Activated T-helper 1 cell treated with anti-CD3 and anti-CD28 coated beads, Interleukin-12 subunit alpha, Interleukin-12 subunit beta, Interleukin-2, Interleukin-4 antibody, amounts not matched to agents 30 ng/mL and 10 ng/mL and 1 ng/mL, durations not matched to agents 14 hours and 24 hours and 36 hours (primary cell): ENCODE data around the gene WAC. TPM values are rescaled to one million over a fixed set of nuclear protein-coding genes. Genes with fewer than 3 reads are reported as not detected.
A peak's percentile ranks its signal among the peaks of the same experiment; 100 is the strongest.
"Not testable (repeated sequence)": the region's sequence is repeated elsewhere in the genome, so short reads cannot be mapped to it uniquely, and the experiment has no call there.

ENCODE experiments used
- DNase-seq: peaks from one replicate; pipeline ENCODE4 v3.0.0; 2021; ENCODE audit warnings: low spot score
- H3K27ac Mint-ChIP-seq: one replicate; pipeline ENCODE4 v1.8.0; 2021; ENCODE audit warnings: mild to moderate bottlenecking, mixed read lengths
- H3K27me3 Mint-ChIP-seq: one replicate; pipeline ENCODE4 v1.8.0; 2022; ENCODE audit warnings: mild to moderate bottlenecking, moderate library complexity, mixed read lengths; ENCODE audit not compliant: insufficient read depth
- H3K36me3 Mint-ChIP-seq: one replicate; pipeline ENCODE4 v1.8.0; 2021; ENCODE audit warnings: low read depth, mixed read lengths
- H3K4me1 Mint-ChIP-seq: one replicate; pipeline ENCODE4 v1.8.0; 2021; ENCODE audit warnings: low read depth, mixed read lengths
- H3K4me3 Mint-ChIP-seq: one replicate; pipeline ENCODE4 v1.8.0; 2021; ENCODE audit warnings: mild to moderate bottlenecking, moderate library complexity, mixed read lengths
- H3K9me3 Mint-ChIP-seq: one replicate; pipeline ENCODE4 v1.8.0; 2021; ENCODE audit warnings: mixed read lengths
- intact Hi-C: fragments of 100-400 bp; cut with micrococcal nuclease; formaldehyde crosslinking; loops from one replicate; pipeline ENCODE4 v1.15.1; 2024
- total RNA-seq: library from RNA; stranded (reverse); gene quantifications from 2 replicates; pipeline ENCODE4 v1.2.3, GENCODE V29; 2022

Gene WAC
- total RNA-seq, 1 donor from 2014 or later: 130 TPM

- Mint-ChIP-seq H3K27ac (no peak overlapping the region), H3K4me1 (peaks cover 39% of the 10 kb centered on the region)
Observed at GRCh38 chr10:28606568-28606967, 73.7 kb downstream of the WAC start.

GRCh38 chr10:28609636-28610035, 76.7 kb downstream of the WAC start:
- H3K9me3 Mint-ChIP-seq, H3K27ac Mint-ChIP-seq, H3K27me3 Mint-ChIP-seq, H3K4me3 Mint-ChIP-seq, DNase-seq: not testable (repeated sequence)
- peaks cover 45% of the 10 kb centered on the region for H3K4me1 Mint-ChIP-seq
- intact Hi-C loops: loop anchor here (5.0 kb wide), 2 partner anchors 77 to 177 kb away; partner anchors contain the start of gene WAC
- peaks cover 40% of the 10 kb centered on the region for H3K36me3 Mint-ChIP-seq

More at GRCh38 chr10:28606568-28606967, 73.7 kb downstream of the WAC start:
- intact Hi-C loops: loop anchor here (5.0 kb wide), 2 partner anchors 74 to 174 kb away; partner anchors contain the start of gene WAC
- Mint-ChIP-seq H3K4me3 (no peak overlapping the region), H3K9me3 (no peaks in the 10 kb centered on the region), H3K36me3 (peaks cover 27% of the 10 kb centered on the region), H3K27me3 (no peaks in the 10 kb centered on the region)
- DNase-seq: no peak

DNA sequence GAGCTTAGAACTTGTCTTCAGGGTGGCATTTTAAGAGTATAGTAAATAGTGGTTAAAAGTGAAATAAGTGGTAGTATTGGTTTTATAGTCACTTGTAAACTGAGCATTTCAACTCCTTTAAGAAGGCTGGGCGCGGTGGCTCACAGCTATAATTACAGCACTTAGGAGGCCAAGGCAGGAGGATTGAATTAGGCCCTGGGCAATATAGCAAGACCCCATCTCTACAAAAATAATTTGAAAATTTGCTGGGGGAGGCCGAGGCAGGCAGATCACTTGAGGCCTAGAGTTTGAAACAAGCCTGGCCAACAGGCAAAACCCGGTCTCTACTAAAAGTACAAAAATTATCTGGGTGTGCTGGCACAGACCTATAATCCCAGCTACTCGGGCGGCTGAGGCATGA, 80.0 kb downstream of the WAC start:
- intact Hi-C loops: no loop called here
- H3K27me3 Mint-ChIP-seq: no peaks in the 10 kb centered on the region
- no peak for DNase-seq

GRCh38 chr10:28616514-28616913, 83.6 kb downstream of the WAC start:
- no peaks in the 10 kb centered on the region for H3K27me3 Mint-ChIP-seq
- peaks cover 47% of the 10 kb centered on the region for H3K36me3 Mint-ChIP-seq
- no peaks in the 10 kb centered on the region for H3K9me3 Mint-ChIP-seq
- intact Hi-C loops: no loop called here
- no peak for DNase-seq
- no peak overlapping the region for H3K27ac Mint-ChIP-seq
- peaks cover 7% of the 10 kb centered on the region for H3K4me1 Mint-ChIP-seq
- H3K4me3 Mint-ChIP-seq: no peak overlapping the region

More for the DNA sequence above, 80.0 kb downstream of the WAC start:
- no peaks in the 10 kb centered on the region for H3K9me3 Mint-ChIP-seq
- no peak overlapping the region for H3K27ac Mint-ChIP-seq
- H3K4me3 Mint-ChIP-seq: no peak overlapping the region
- peaks cover 50% of the 10 kb centered on the region for H3K36me3 Mint-ChIP-seq
- peaks cover 20% of the 10 kb centered on the region for H3K4me1 Mint-ChIP-seq

GRCh38 chr10:28619455-28619854, 86.5 kb downstream of the WAC start:
- H3K4me1 Mint-ChIP-seq: no peaks in the 10 kb centered on the region
- H3K27me3 Mint-ChIP-seq: no peaks in the 10 kb centered on the region
- no peaks in the 10 kb centered on the region for H3K9me3 Mint-ChIP-seq
- no peak for DNase-seq
- intact Hi-C loops: loop anchor here (2.0 kb wide), 1 partner anchor 17 kb away; no protein-coding TSS in a partner anchor
- peaks cover 36% of the 10 kb centered on the region for H3K36me3 Mint-ChIP-seq
- no peak overlapping the region for H3K4me3 Mint-ChIP-seq
- no peak overlapping the region for H3K27ac Mint-ChIP-seq

- Mint-ChIP-seq H3K4me3 (no peak overlapping the region), H3K4me1 (no peaks in the 10 kb centered on the region), H3K36me3 (peaks cover 31% of the 10 kb centered on the region), H3K27ac (no peak overlapping the region), H3K27me3 (no peaks in the 10 kb centered on the region), H3K9me3 (no peaks in the 10 kb centered on the region)
- intact Hi-C loops: no loop called here
- no peak for DNase-seq
Observed at GRCh38 chr10:28620251-28620650, 87.3 kb downstream of the WAC start.

DNA sequence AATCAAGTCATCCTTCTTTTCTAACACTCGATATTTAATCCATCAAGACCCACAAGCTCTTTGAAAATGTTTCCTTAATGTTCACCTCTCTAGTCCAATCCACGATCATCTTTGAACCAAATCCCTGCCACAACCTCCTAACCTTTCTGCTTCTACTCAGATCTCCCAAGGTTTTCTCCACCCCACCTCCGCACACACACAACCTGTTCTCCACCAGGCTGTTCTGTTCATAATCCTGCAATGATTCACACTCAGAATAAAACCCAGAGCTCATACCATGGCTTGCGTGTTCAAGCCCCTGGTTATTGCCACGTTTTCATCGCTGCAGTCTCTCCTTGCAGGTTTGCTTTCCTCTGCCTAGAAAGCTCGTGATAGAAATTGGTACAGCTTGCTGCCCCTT, 90.6 kb downstream of the WAC start:
- Mint-ChIP-seq H3K27me3 (peaks cover 10% of the 10 kb centered on the region), H3K4me1 (peaks cover 5% of the 10 kb centered on the region), H3K36me3 (peaks cover 23% of the 10 kb centered on the region), H3K4me3 (no peak overlapping the region), H3K9me3 (no peaks in the 10 kb centered on the region), H3K27ac (no peak overlapping the region)
- intact Hi-C loops: no loop called here
- DNase-seq: no peak

DNA sequence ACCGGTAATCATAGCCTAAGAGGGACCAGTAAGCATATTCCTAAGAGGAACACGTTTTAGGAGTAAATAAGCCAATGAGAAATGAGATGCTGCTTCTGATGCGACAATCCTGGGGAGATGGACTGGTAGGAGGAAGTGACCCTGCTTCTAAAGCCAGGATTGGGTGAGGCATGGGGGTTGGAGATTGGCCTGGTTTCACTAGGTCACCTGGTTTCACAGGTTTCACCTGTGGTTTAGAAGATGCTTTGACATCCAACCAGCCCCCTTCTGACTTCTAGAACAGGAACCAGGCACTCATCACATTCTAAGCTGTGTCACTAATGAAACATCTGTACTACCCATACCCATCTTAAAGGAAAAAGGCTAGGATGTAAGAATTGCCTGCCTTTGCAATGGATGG, 91.4 kb downstream of the WAC start:
- H3K27me3 Mint-ChIP-seq: peaks cover 12% of the 10 kb centered on the region
- no peak overlapping the region for H3K4me3 Mint-ChIP-seq
- no peaks in the 10 kb centered on the region for H3K9me3 Mint-ChIP-seq
- peaks cover 5% of the 10 kb centered on the region for H3K4me1 Mint-ChIP-seq
- DNase-seq: no peak
- no peak overlapping the region for H3K27ac Mint-ChIP-seq
- H3K36me3 Mint-ChIP-seq: peaks cover 19% of the 10 kb centered on the region
- intact Hi-C loops: no loop called here

GRCh38 chr10:28627102-28627501, 94.2 kb downstream of the WAC start:
- no peak overlapping the region for H3K4me3 Mint-ChIP-seq
- peaks cover 8% of the 10 kb centered on the region for H3K36me3 Mint-ChIP-seq
- no peaks in the 10 kb centered on the region for H3K9me3 Mint-ChIP-seq
- intact Hi-C loops: no loop called here
- peaks cover 5% of the 10 kb centered on the region for H3K4me1 Mint-ChIP-seq
- no peak for DNase-seq
- H3K27me3 Mint-ChIP-seq: peaks cover 14% of the 10 kb centered on the region
- no peak overlapping the region for H3K27ac Mint-ChIP-seq

- H3K4me1 Mint-ChIP-seq: peaks cover 5% of the 10 kb centered on the region
Observed at GRCh38 chr10:28628184-28628893, 95.4 kb downstream of the WAC start.

DNA sequence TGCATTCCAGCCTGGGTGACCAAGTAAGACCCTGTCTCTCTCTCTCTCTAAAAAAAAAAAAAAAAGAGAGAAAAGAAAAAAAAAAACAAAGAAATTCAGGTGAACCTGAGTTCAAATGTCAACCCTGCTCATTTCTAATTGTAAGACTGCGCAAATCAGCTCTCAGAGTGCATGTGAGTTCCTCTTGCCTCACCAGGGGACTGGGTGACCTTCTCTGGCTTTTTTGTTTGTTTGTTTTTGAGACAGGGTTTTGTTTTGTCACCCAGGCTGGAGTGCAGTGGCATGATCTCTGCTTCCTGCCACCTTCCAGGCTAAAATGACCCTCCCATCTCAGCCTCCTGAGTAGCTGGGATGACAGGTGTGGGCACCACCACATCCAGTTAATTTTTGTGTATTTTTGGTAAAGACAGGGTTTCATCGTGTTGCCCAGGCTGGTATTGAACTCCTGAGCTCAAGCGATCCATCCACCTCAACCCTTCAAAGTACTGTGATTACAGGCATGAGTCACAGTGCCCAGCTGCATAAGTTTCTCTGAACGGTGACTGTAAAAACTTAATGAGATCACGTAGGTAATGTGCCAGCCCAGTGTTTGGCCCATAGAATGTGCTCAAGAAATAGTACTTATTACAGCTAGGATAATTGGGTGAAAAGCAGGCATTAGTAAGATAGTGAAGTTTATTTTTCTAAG, 99.1 kb downstream of the WAC start:
- Mint-ChIP-seq H3K27me3 (peaks cover 7% of the 10 kb centered on the region), H3K4me1 (peaks cover 5% of the 10 kb centered on the region), H3K36me3 (no peaks in the 10 kb centered on the region), H3K9me3 (no peaks in the 10 kb centered on the region), H3K4me3 (no peak overlapping the region), H3K27ac (no peak overlapping the region)
- DNase-seq: no peak
- intact Hi-C loops: no loop called here

More at GRCh38 chr10:28628184-28628893, 95.4 kb downstream of the WAC start:
- Mint-ChIP-seq H3K27ac (no peak overlapping the region), H3K36me3 (peaks cover 2% of the 10 kb centered on the region), H3K4me3 (no peak overlapping the region), H3K9me3 (no peaks in the 10 kb centered on the region), H3K27me3 (peaks cover 14% of the 10 kb centered on the region)
- intact Hi-C loops: loop anchor here (1.0 kb wide), 3 partner anchors 35 to 676 kb away; no protein-coding TSS in a partner anchor
- DNase-seq: peak; percentile 42

- intact Hi-C loops: no loop called here
- Mint-ChIP-seq H3K27ac (no peak overlapping the region), H3K4me3 (no peak overlapping the region), H3K36me3 (no peaks in the 10 kb centered on the region), H3K4me1 (peaks cover 5% of the 10 kb centered on the region), H3K27me3 (peaks cover 7% of the 10 kb centered on the region), H3K9me3 (no peaks in the 10 kb centered on the region)
- DNase-seq: no peak
Observed at GRCh38 chr10:28632584-28632945, 99.6 kb downstream of the WAC start.

DNA sequence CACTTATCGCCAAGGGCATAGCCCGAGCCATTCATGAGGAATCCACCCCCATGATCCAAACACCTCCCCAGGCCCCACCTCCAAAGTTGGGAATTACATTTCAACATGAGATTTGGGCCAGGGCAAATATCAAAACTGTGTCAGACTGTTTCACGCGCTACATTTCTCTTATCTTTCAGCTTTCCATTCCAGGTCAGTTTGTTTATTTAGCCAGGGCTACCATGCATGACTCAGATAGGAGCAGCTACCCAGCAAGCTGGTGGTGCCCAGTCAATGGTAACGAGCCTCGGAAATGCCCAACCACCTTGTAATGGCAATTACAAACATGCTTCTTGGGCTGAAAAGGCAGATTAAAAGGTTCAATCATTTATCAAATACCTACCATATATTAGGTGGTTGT, 100.8 kb downstream of the WAC start:
- Mint-ChIP-seq H3K4me3 (no peak overlapping the region), H3K36me3 (no peaks in the 10 kb centered on the region), H3K27me3 (peaks cover 2% of the 10 kb centered on the region), H3K4me1 (no peaks in the 10 kb centered on the region), H3K9me3 (no peaks in the 10 kb centered on the region), H3K27ac (no peak overlapping the region)
- DNase-seq: no peak
- intact Hi-C loops: no loop called here
